GM10248 (cell line): Measurements from ENCODE around the gene CAMK1D.

Experiments
- CTCF ChIA-PET: fragments of 300-600 bp; sonication (Branson Sonifier 250); formaldehyde crosslinking; extraction: SDS; loops from one replicate; lab custom pipeline; 2021; ENCODE audit warnings: antibody characterized with exemption; lab: Yijun Ruan, JAX
- POLR2A ChIA-PET: fragments of 350-650 bp; sonication (Branson Sonifier 250); formaldehyde crosslinking; extraction: SDS; loops from one replicate; lab custom pipeline; 2020; ENCODE audit warnings: antibody characterized with exemption; lab: Yijun Ruan, JAX
- DNase-seq: peaks from one replicate; pipeline ENCODE4 v3.0.0; 2012; ENCODE audit errors: extremely low spot score
- CTCF ChIP-seq: IDR thresholded peaks from 2 replicates; pipeline ENCODE4 v1.5.1; 2012; ENCODE audit warnings: mild to moderate bottlenecking, low read depth; ENCODE audit errors: extremely low read depth, missing control alignments, control extremely low read depth

Gene CAMK1D

GRCh38 chr10:12387561-12388210 lies 38.3 kb downstream of the CAMK1D start:
- no peak for DNase-seq
- no peak for TF ChIP-seq CTCF
- CTCF ChIA-PET: interaction anchor here (0.8 to 2.0 kb wide), 5 partner anchors 10 to 125 kb away, joined by 3 to 8 read pairs (median 3); no protein-coding TSS in a partner anchor

GRCh38 chr10:12388671-12389070 lies 39.3 kb downstream of the CAMK1D start:
- TF ChIP-seq CTCF: no peak
- ChIA-PET CTCF (interaction anchor here (0.9 to 2.0 kb wide), 2 partner anchors 10 to 11 kb away, joined by 3 to 8 read pairs; no protein-coding TSS in a partner anchor), POLR2A (interaction anchor here (0.5 kb wide), 1 partner anchor 75 kb away, joined by 5 read pairs; no protein-coding TSS in a partner anchor)
- no peak for DNase-seq

More at GRCh38 chr10:12387561-12388210, 38.3 kb downstream of the CAMK1D start:
- POLR2A ChIA-PET: no interaction called here

- ChIA-PET CTCF (interaction anchor here (2.0 kb wide), 1 partner anchor 9 kb away, joined by 8 read pairs; no protein-coding TSS in a partner anchor), POLR2A (interaction anchor here (0.5 kb wide), 1 partner anchor 74 kb away, joined by 5 read pairs; no protein-coding TSS in a partner anchor)
- TF ChIP-seq CTCF: no peak
- no peak for DNase-seq
These were observed 39.9 kb downstream of the CAMK1D start for GRCh38 chr10:12389154-12389734.

GRCh38 chr10:12390733-12391132 lies 41.4 kb downstream of the CAMK1D start:
- ChIA-PET POLR2A (no interaction called here), CTCF (interaction anchor here (0.8 to 2.1 kb wide), 6 partner anchors 10 to 43 kb away, joined by 3 to 9 read pairs (median 4); no protein-coding TSS in a partner anchor)
- no peak for DNase-seq
- TF ChIP-seq CTCF: no peak

- CTCF ChIA-PET: interaction anchor here (0.9 to 2.1 kb wide), 5 partner anchors 10 to 43 kb away, joined by 3 to 9 read pairs (median 4); no protein-coding TSS in a partner anchor
- POLR2A ChIA-PET: no interaction called here
- TF ChIP-seq CTCF: no peak
- no peak for DNase-seq
These were observed 41.9 kb downstream of the CAMK1D start for GRCh38 chr10:12391206-12391605.

- no peak for DNase-seq
- POLR2A ChIA-PET: no interaction called here
- CTCF ChIA-PET: interaction anchor here (1.4 to 1.6 kb wide), 2 partner anchors 18 to 21 kb away, joined by 3 read pairs; no protein-coding TSS in a partner anchor
These were observed 44.5 kb downstream of the CAMK1D start for GRCh38 chr10:12393831-12394230.

More at GRCh38 chr10:12393831-12394230, 44.5 kb downstream of the CAMK1D start:
- TF ChIP-seq CTCF: no peak
